Fibroblast of mammary gland (primary cell): ENCODE data around the gene RFNG.

Experiments used
- DNase-seq: peaks from one replicate; pipeline ENCODE4 v3.0.0-alpha.2; 2010; ENCODE audit warnings: low read depth
- H3K4me3 ChIP-seq: 2 replicates; pipeline ENCODE4 v1.5.1; 2011; ENCODE audit warnings: low read depth, mild to moderate bottlenecking, low read length, moderate library complexity; ENCODE audit not compliant: control insufficient read depth
- TF ChIP-seq, protein P1 (sequence below): conservative IDR thresholded peaks from 2 replicates; pipeline ENCODE4 v1.5.1; 2011; ENCODE audit warnings: low read depth, low read length, inconsistent platforms; ENCODE audit not compliant: control insufficient read depth, insufficient read depth

The RFNG gene

DNA sequence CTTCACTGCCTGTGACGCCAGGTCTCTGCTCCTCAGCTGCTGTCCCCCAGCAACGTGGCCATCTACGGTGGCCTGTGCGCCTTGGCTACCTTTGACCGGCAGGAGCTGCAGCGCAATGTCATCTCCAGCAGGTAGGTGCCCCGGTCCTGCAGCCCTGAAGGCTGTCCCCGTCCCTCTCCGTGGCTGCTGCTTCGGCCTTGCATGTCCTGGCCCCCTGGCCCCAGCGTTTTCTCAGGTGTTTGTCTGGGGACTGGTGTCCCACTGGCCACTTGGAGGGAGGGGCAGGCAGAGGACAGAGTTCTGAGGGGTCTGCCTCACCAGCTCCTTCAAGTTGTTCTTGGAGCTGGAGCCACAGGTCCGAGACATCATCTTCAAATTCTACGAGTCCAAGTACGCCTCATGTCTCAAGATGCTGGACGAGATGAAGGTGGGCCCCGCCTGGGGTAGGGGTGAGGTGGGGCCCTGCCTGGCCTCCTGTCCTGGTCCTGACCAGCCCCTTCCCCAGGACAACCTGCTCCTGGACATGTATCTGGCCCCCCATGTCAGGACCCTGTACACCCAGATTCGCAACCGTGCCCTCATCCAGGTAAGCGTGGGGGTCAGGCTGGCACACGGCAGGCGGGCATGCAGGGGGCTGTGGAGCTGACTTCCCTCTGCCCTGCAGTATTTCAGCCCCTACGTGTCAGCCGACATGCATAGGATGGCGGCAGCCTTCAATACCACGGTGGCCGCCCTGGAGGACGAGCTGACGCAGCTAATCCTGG, 4.5 kb upstream of the RFNG start:
- TF ChIP-seq, protein P1, sequence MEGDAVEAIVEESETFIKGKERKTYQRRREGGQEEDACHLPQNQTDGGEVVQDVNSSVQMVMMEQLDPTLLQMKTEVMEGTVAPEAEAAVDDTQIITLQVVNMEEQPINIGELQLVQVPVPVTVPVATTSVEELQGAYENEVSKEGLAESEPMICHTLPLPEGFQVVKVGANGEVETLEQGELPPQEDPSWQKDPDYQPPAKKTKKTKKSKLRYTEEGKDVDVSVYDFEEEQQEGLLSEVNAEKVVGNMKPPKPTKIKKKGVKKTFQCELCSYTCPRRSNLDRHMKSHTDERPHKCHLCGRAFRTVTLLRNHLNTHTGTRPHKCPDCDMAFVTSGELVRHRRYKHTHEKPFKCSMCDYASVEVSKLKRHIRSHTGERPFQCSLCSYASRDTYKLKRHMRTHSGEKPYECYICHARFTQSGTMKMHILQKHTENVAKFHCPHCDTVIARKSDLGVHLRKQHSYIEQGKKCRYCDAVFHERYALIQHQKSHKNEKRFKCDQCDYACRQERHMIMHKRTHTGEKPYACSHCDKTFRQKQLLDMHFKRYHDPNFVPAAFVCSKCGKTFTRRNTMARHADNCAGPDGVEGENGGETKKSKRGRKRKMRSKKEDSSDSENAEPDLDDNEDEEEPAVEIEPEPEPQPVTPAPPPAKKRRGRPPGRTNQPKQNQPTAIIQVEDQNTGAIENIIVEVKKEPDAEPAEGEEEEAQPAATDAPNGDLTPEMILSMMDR = no peak
- no peak overlapping the region for H3K4me3 ChIP-seq
- no peak for DNase-seq

DNA sequence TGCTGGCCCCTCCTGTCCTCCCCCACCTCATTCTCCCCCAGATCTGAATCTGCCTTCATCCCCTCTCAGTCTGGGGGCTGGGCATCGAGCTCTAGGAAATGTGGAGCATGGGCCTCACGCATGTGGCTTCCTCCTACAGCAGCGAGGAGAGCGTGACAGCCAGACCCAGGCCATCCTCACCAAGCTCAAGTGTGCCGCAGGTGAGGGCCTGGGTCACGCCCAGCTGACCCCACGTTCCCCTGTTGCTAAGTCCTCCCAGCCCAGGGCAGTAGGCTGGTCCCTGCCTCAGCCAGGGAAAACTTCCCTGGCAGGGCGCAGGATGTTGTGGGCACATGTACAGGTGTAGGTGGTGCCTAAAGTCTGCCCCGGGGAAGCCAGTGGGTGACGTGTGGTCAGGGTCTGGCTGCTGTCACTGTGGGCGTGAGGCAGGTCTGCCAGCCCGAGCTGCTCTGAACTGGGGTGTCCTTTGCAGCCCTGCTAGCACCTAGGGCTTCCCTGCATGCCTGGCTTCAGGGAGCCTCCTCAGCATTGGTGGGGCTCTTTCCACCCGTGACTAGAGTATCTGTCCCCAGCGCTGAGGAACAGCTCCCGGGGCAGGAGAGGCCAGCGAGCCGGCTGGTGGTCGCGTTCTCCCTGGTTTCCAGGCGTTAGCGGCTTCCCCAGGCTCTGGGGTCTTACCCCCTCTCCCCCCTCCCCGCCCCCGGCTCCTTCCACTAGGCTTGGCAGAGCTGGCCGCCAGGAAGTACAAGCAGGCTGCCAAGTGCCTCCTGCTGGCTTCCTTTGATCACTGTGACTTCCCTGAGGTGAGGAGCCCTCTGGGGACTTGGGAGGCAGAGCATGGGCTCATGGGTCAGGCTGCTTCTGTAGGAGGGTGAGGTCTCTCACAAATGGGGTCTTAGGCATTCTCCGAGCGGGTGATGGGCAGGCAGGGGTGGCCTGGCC, 3.7 kb upstream of the RFNG start:
- DNase-seq = no peak
- TF ChIP-seq, protein P1 = no peak
- H3K4me3 ChIP-seq = no peak overlapping the region

DNA sequence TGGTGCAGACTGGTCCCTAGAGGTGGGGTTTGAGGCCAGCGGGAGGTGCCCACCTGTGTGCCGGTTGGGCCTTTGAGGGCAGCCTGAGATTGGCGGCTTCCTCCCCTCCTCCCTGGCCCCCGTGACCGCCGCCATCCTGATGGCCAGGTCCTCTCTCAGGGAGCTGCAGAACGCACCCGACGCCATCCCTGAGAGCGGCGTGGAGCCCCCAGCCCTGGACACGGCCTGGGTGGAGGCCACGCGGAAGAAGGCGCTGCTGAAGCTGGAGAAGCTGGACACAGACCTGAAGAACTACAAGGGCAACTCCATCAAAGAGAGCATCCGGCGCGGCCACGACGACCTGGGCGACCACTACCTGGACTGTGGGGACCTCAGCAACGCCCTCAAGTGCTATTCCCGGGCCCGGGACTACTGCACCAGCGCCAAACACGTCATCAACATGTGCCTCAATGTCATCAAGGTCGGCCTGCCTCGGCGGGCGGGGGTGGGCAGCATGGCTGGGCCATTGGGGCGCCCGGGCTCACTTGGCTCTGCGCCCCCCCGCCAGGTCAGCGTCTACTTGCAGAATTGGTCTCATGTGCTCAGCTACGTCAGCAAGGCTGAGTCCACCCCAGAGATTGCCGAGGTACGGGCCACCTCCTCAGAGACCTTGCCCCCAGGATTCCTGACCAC, 2.9 kb upstream of the RFNG start:
- no peak overlapping the region for H3K4me3 ChIP-seq
- TF ChIP-seq, protein P1 = no peak
- DNase-seq = no peak

DNA sequence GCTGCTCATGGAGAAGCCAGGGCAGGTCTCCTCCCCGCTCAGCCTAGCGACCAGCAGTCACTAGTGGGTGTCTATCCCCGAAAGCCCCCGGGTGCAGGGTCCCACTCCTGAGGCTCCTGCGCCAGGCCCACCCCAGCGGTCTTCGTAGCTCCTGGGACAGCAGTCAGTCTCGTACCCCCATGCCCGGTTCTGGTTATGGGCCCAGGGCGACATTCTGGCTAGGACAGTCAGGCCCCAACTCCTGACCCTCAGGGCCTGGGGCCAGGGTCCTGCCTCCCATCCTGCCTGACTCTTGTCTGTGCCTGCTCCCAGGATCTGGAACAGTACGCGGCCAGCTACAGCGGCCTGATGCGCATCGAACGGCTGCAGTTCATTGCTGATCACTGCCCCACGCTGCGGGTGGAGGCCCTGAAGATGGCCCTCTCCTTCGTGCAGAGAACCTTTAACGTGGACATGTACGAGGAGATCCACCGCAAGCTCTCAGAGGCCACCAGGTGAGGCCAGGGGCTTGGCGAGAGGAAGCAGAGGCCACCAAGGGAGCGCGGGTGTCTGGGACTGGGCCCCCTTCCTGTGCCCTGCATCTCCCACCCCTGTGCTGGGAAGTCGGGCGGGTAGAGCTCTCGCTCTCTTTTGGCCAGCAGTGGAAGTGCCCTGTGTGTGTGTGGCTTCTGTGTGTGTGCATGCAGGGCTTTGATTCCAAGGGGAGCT, 2.1 kb upstream of the RFNG start:
- H3K4me3 ChIP-seq = no peak overlapping the region
- no peak for DNase-seq
- TF ChIP-seq, protein P1 = no peak

DNA sequence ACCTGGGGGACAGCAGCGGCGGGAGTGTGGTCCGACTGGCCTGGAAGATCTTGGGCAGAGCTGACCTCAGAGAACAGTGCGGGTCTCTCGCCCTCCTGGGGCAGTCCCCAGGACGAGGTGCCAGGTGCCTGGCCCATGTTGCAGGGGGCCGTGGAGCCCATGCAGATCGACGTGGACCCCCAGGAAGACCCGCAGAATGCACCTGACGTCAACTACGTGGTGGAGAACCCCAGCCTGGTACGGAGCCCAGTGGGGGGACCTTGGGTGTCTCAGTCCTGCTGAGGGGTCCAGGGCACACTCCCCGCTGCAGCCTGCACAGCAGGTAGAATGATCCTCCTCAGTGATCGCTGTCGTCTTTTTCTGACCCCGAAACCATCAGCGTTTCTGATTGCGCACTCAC, 1.5 kb upstream of the RFNG start:
- H3K4me3 ChIP-seq = peak overlapping the region; percentile 70
- TF ChIP-seq, protein P1 = no peak
- DNase-seq = no peak

DNA sequence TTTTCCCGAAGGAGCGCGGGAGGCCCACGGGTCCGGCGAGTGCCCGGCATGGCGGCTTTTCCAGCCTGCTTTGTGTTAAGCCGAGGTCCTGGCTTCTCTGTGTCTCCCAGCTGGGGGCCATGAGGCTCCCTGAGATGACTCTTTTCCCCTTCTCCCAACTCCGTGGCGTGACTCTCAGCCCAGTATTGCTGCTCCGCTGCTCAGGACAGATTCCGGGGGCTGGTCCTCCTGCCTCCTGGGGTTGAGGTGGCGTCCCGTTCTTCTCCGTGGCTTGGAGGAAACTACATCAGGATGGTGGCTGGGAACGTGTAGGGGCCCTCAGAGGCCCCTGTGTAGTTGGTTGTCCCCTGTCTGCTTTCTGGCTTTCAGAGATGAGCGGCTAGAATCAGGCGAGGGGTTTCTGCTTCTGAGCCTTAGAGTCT, 1.0 kb upstream of the RFNG start:
- TF ChIP-seq, protein P1 = no peak
- H3K4me3 ChIP-seq = peak overlapping the region; percentile 70
- DNase-seq = no peak
